Hepatocyte (in vitro differentiated cells): ENCODE data around the gene HPCAL1. TPM values are rescaled to one million over a fixed set of nuclear protein-coding genes. Genes with fewer than 3 reads are reported as not detected.
"Not testable (repeated sequence)": the region's sequence is repeated elsewhere in the genome, so short reads cannot be mapped to it uniquely, and the experiment has no call there.

ENCODE experiments used
- DNase-seq: peaks from one replicate; pipeline ENCODE4 v3.0.0-alpha.2; 2016; ENCODE audit warnings: low spot score
- H2AFZ ChIP-seq: fragments of 200-600 bp; sonication (generic); 2 replicates; pipeline ENCODE4 v1.6.0; 2016; ENCODE audit warnings: antibody characterized with exemption, mild to moderate bottlenecking
- H3K27ac ChIP-seq: fragments of 200-600 bp; sonication (generic); 2 replicates; pipeline ENCODE4 v1.5.1; 2016; ENCODE audit warnings: mild to moderate bottlenecking
- H3K27me3 ChIP-seq: fragments of 200-600 bp; sonication (generic); 2 replicates; pipeline ENCODE4 v1.6.1; 2016
- H3K36me3 ChIP-seq: fragments of 200-600 bp; sonication (generic); replicated peaks from 2 replicates; pipeline ENCODE4 v1.5.1; 2016; ENCODE audit warnings: low read depth; ENCODE audit not compliant: insufficient read depth
- H3K4me1 ChIP-seq: fragments of 200-600 bp; sonication (generic); 2 replicates; pipeline ENCODE4 v1.5.1; 2016; ENCODE audit warnings: mild to moderate bottlenecking, moderate library complexity; ENCODE audit not compliant: insufficient read depth
- H3K4me2 ChIP-seq: fragments of 200-600 bp; sonication (generic); 2 replicates; pipeline ENCODE4 v1.6.0; 2016
- H3K4me3 ChIP-seq: fragments of 200-600 bp; sonication (generic); 2 replicates; pipeline ENCODE4 v1.5.1; 2016; ENCODE audit warnings: mild to moderate bottlenecking
- H3K79me2 ChIP-seq: fragments of 200-600 bp; sonication (generic); 2 replicates; pipeline ENCODE4 v1.6.0; 2017; ENCODE audit warnings: mild to moderate bottlenecking
- H3K9me2 ChIP-seq: fragments of 200-600 bp; sonication (generic); replicated peaks from 2 replicates; pipeline ENCODE4 v1.6.0; 2017; ENCODE audit warnings: mild to moderate bottlenecking; ENCODE audit not compliant: insufficient read depth
- H3K9me3 ChIP-seq: fragments of 200-600 bp; sonication (generic); 2 replicates; pipeline ENCODE4 v1.5.1; 2016; ENCODE audit warnings: low read depth, mild to moderate bottlenecking
- H4K20me1 ChIP-seq: fragments of 200-600 bp; sonication (generic); 2 replicates; pipeline ENCODE4 v1.6.0; 2016; ENCODE audit warnings: mild to moderate bottlenecking; ENCODE audit not compliant: insufficient read depth, poor library complexity, severe bottlenecking
- EZH2 ChIP-seq: fragments of 200-600 bp; sonication (generic); IDR thresholded peaks from 2 replicates; pipeline ENCODE4 v1.6.1; 2016; ENCODE audit warnings: antibody characterized with exemption, mild to moderate bottlenecking, borderline replicate concordance
- EZH2phosphoT487 ChIP-seq: fragments of 200-600 bp; sonication (generic); IDR thresholded peaks from one replicate; pipeline ENCODE4 v1.6.1; 2018; ENCODE audit warnings: antibody characterized with exemption, mild to moderate bottlenecking, low read depth, moderate library complexity; ENCODE audit not compliant: unreplicated experiment, severe bottlenecking
- WGBS: methylation state at CpG from one replicate; pipeline ENCODE4 v1.1.6; 2016; ENCODE audit warnings: low lambda C conversion rate; ENCODE audit errors: missing lambda C conversion rate; 5-methylcytosine and 5-hydroxymethylcytosine counted together
- polyA plus RNA-seq: library from polyadenylated mRNA; unstranded; fragments of >200 nt; fragmentation: Nextera tagmentation; extraction: Ambion mirVana; gene quantifications from 2 replicates; pipeline ENCODE4 v1.2.1, GENCODE V29; 2016
- total RNA-seq: library from RNA; depleted of rRNA; stranded (reverse); fragments of >200 nt; gene quantifications from 2 replicates; pipeline ENCODE4 v1.2.3, GENCODE V29; 2014
- TF ChIP-seq, protein P1 (sequence below): fragments of 200-600 bp; sonication (generic); IDR thresholded peaks from 2 replicates; pipeline ENCODE4 v1.5.1; 2016; ENCODE audit warnings: antibody characterized with exemption, mild to moderate bottlenecking; ENCODE audit not compliant: poor library complexity

Gene HPCAL1
- total and polyA plus RNA-seq, 2 experiments from 2014 or later = 22.5 to 39.1 TPM

DNA sequence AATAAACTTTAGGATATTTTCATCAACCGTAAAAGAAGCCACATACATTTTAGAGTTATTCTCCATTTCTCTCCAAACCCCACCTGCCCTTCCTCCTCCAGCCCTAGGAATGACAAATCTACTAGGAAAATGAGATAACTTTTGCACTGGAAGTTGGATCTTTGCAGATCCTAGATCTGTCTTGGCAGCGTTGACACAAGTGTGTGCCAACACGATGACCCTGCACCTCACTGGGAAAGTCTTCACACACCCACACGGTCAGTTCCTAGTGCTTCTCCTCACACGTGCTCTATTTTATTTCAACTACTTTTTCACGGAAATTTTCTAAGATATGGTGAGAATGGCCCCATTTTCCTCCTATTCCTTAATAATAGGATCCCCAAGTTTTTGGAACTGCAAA, 14.1 kb upstream of the HPCAL1 start:
- no peaks in the 10 kb centered on the region for H3K79me2 ChIP-seq
- H3K4me2 ChIP-seq = no peak overlapping the region
- no peak overlapping the region for H3K27ac ChIP-seq
- TF ChIP-seq EZH2phosphoT487 = no peak
- TF ChIP-seq, protein P1, sequence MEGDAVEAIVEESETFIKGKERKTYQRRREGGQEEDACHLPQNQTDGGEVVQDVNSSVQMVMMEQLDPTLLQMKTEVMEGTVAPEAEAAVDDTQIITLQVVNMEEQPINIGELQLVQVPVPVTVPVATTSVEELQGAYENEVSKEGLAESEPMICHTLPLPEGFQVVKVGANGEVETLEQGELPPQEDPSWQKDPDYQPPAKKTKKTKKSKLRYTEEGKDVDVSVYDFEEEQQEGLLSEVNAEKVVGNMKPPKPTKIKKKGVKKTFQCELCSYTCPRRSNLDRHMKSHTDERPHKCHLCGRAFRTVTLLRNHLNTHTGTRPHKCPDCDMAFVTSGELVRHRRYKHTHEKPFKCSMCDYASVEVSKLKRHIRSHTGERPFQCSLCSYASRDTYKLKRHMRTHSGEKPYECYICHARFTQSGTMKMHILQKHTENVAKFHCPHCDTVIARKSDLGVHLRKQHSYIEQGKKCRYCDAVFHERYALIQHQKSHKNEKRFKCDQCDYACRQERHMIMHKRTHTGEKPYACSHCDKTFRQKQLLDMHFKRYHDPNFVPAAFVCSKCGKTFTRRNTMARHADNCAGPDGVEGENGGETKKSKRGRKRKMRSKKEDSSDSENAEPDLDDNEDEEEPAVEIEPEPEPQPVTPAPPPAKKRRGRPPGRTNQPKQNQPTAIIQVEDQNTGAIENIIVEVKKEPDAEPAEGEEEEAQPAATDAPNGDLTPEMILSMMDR = no peak
- no peak for TF ChIP-seq EZH2
- H3K9me3 ChIP-seq = no peaks in the 10 kb centered on the region
- H3K36me3 ChIP-seq = no peaks in the 10 kb centered on the region
- WGBS = 92% methylated on average over 6 of the region's 6 CpGs
- DNase-seq = no peak
- H3K27me3 ChIP-seq = no peaks in the 10 kb centered on the region
- no peaks in the 10 kb centered on the region for H3K9me2 ChIP-seq
- H4K20me1 ChIP-seq = no peaks in the 10 kb centered on the region
- peaks cover 4% of the 10 kb centered on the region for H3K4me1 ChIP-seq
- H2AFZ ChIP-seq = no peak overlapping the region
- H3K4me3 ChIP-seq = no peak overlapping the region

DNA sequence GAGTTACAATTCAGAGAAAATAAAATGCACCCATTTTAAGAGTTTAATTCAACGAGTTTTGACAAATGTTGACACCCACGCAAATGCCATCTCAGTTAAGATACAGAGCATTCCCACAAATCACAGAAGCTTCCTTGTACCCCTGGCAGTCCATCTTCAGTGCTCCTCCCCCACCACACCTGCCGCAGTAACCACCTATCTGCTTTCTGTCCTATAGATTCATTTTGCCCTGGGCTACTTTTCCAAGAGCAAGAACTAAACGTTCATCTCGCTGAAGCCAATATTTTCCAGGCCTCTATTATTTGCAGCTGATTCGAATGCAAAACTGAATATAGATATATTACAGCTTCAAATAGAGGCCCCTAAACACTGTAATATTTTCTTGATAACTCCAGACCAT, 13.4 kb upstream of the HPCAL1 start:
- H3K4me2 ChIP-seq = no peak overlapping the region
- H4K20me1 ChIP-seq = no peaks in the 10 kb centered on the region
- no peak for TF ChIP-seq EZH2
- no peak for TF ChIP-seq EZH2phosphoT487
- TF ChIP-seq, protein P1 = no peak
- DNase-seq = no peak
- no peaks in the 10 kb centered on the region for H3K36me3 ChIP-seq
- no peak overlapping the region for H3K4me3 ChIP-seq
- H3K9me3 ChIP-seq = peaks cover 6% of the 10 kb centered on the region
- no peak overlapping the region for H3K27ac ChIP-seq
- H3K27me3 ChIP-seq = no peaks in the 10 kb centered on the region
- no peak overlapping the region for H2AFZ ChIP-seq
- WGBS = 84% methylated on average over 6 of the region's 6 CpGs
- no peaks in the 10 kb centered on the region for H3K79me2 ChIP-seq
- no peaks in the 10 kb centered on the region for H3K9me2 ChIP-seq
- H3K4me1 ChIP-seq = peaks cover 4% of the 10 kb centered on the region

DNA sequence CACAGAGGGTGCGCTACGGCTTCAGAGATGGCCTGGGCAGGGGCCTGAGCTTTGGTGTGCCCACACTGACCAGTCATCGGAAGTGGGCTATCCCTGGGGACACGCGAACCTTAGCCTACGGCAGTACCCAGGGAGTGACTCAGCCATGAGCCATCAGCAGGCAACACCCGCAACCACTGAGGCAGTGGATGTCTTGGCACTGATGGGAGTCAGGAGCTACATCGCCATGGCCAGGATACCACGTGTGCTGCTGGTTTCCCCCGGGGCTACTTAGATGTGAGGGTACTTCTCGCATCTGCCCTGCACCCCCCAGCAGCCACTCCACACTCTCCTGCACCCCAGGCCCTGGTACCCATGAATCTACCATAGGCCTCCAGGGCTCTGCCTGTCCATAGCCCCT, 12.8 kb upstream of the HPCAL1 start:
- Histone ChIP-seq H4K20me1 (no peaks in the 10 kb centered on the region), H3K4me1 (peaks cover 4% of the 10 kb centered on the region), H3K36me3 (no peaks in the 10 kb centered on the region), H3K27me3 (no peaks in the 10 kb centered on the region), H2AFZ (no peak overlapping the region), H3K4me2 (no peak overlapping the region), H3K4me3 (no peak overlapping the region), H3K9me3 (peaks cover 6% of the 10 kb centered on the region), H3K9me2 (no peaks in the 10 kb centered on the region), H3K79me2 (no peaks in the 10 kb centered on the region), H3K27ac (no peak overlapping the region)
- WGBS = 93% methylated on average over 11 of the region's 11 CpGs
- no peak for DNase-seq
- TF ChIP-seq, protein P1 = no peak
- no peak for TF ChIP-seq EZH2
- TF ChIP-seq EZH2phosphoT487 = no peak

- H3K9me3 ChIP-seq, DNase-seq, H4K20me1 ChIP-seq, H3K9me2 ChIP-seq, H3K27ac ChIP-seq, H3K4me2 ChIP-seq, H3K4me1 ChIP-seq, H2AFZ ChIP-seq, H3K27me3 ChIP-seq, H3K4me3 ChIP-seq, H3K79me2 ChIP-seq, H3K36me3 ChIP-seq: not testable (repeated sequence)
- no CpG with 5 or more reads among the region's 20 CpGs for WGBS
Observed at GRCh38 chr2:10291376-10291775, 11.3 kb upstream of the HPCAL1 start.
